Suprapubic skin (tissue), 3 donors: Measurements from ENCODE around the gene TUBGCP6.

Experiments used
- POLR2A ChIP-seq, 2 donors: fragments of 450-650 bp; IDR thresholded peaks; one replicate each; pipeline ENCODE4 v1.6.1; 2017; ENCODE audit warnings: antibody characterized with exemption in 2 of 2, mild to moderate bottlenecking in 2 of 2, moderate library complexity in 2 of 2
- TF ChIP-seq, protein P1 (sequence below), 2 donors: fragments of 200-600 bp in 1 of 2; fragments of 450-650 bp in 1 of 2; sonication (generic) in 1 of 2; IDR thresholded peaks; one replicate each; pipeline ENCODE4 v1.5.1; 2016 to 2019; ENCODE audit warnings: antibody characterized with exemption in 2 of 2, mild to moderate bottlenecking in 1 of 2, moderate library complexity in 1 of 2

DNA sequence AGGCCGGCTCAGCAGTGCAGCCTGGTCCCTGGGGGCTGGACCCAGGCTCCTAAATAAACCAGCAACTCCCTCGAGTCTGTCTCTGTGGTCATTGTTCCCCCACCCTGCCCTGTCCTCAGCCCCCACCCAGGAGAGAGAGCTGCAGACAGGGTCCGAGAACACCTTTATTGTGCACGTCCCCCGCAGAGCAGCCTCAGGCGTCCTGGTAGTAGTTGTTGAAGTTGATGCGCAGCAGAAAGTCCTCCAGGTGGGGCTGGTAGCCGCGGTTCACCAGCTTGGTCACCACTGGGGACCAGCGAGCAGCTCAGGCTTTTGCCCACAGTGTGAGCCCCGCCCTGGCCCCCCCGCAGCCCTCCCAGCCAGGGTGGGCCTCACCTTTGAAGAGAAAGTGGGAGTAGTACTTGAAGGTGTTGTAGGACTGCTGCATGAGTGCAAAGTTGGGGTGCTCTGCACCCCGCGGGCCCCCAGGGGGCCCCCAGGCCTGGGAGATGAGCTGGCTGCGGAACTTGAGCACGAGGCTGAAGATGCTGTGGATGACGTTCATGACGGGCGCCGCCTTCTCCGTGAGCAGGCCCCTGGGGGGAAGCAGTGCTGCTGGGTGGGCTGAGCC lies 27.2 kb downstream of the TUBGCP6 start:
- TF ChIP-seq, protein P1, sequence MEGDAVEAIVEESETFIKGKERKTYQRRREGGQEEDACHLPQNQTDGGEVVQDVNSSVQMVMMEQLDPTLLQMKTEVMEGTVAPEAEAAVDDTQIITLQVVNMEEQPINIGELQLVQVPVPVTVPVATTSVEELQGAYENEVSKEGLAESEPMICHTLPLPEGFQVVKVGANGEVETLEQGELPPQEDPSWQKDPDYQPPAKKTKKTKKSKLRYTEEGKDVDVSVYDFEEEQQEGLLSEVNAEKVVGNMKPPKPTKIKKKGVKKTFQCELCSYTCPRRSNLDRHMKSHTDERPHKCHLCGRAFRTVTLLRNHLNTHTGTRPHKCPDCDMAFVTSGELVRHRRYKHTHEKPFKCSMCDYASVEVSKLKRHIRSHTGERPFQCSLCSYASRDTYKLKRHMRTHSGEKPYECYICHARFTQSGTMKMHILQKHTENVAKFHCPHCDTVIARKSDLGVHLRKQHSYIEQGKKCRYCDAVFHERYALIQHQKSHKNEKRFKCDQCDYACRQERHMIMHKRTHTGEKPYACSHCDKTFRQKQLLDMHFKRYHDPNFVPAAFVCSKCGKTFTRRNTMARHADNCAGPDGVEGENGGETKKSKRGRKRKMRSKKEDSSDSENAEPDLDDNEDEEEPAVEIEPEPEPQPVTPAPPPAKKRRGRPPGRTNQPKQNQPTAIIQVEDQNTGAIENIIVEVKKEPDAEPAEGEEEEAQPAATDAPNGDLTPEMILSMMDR (IDR thresholded peaks at IDR 0.05) = no peak
- no peak for TF ChIP-seq POLR2A (IDR thresholded peaks at IDR 0.05)
